WI38 (cell line): ENCODE measurements around the gene BLVRA.
"Not testable (repeated sequence)": the region's sequence is repeated elsewhere in the genome, so short reads cannot be mapped to it uniquely, and the experiment has no call there.

ENCODE experiments used
- H3K4me3 ChIP-seq: 2 replicates; pipeline ENCODE4 v1.5.1; 2011; ENCODE audit warnings: low read depth, mild to moderate bottlenecking, control low read depth, low read length
- TF ChIP-seq, protein P1 (sequence below): IDR thresholded peaks from 2 replicates; pipeline ENCODE4 v1.5.1; 2012; ENCODE audit warnings: low read depth, mild to moderate bottlenecking, control low read depth, low read length

BLVRA gene

DNA sequence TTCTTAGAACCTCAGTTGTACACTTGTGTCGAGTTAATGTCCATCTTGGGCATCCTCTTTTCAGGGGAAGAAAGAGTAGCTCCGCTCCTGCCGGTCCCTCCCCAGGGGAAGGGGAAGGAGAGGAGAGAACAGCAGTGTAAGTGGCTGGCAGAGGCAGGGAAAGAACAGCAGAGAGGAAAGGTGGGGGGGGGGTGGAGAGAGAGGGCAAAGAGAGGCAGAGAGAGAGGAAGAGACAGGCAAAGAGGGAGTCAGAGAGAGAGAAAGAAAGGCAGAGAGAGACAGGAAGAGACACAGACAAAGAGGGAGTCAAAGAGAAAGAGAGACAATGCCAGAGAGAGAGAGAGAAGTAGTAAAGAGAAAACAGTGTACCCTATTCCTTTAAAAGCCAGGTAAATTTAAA, 56.9 kb downstream of the BLVRA start:
- H3K4me3 ChIP-seq: no peak overlapping the region
- TF ChIP-seq, protein P1, sequence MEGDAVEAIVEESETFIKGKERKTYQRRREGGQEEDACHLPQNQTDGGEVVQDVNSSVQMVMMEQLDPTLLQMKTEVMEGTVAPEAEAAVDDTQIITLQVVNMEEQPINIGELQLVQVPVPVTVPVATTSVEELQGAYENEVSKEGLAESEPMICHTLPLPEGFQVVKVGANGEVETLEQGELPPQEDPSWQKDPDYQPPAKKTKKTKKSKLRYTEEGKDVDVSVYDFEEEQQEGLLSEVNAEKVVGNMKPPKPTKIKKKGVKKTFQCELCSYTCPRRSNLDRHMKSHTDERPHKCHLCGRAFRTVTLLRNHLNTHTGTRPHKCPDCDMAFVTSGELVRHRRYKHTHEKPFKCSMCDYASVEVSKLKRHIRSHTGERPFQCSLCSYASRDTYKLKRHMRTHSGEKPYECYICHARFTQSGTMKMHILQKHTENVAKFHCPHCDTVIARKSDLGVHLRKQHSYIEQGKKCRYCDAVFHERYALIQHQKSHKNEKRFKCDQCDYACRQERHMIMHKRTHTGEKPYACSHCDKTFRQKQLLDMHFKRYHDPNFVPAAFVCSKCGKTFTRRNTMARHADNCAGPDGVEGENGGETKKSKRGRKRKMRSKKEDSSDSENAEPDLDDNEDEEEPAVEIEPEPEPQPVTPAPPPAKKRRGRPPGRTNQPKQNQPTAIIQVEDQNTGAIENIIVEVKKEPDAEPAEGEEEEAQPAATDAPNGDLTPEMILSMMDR: no peak

DNA sequence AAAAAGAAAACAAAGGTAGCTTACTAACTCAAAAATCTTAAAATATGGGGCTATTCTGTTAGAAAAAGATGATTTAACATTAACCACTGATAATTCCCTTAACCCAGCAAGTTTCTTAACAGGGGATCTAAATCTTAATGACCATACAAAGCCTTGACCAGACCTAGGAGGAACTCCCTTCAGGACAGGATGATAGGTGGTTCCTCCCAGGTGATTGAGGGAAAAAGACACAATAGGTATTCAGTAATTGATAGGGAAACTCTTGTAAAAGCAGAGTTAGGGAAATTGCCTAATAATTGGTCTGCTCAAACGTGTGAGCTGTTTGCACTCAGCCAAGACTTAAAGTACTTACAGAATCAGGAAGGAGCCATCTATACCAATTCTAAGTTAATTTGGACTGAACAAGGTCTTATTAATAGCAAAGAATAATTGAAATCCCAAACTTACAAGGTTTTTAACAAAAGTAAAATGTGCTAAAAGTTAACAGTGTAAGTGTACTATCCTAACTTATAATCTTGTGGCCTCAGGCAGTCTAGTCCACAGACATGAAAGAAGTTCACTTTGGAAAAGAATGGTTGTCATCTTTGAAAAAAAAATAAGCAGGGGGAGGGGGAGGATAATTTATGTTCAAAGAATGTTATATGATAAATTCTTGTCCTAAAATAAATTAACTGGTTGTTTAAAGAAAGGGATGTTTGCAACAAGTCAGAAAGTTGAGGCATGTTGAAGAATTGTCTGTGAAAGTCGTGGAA, 57.7 kb downstream of the BLVRA start:
- not testable (repeated sequence) for H3K4me3 ChIP-seq

DNA sequence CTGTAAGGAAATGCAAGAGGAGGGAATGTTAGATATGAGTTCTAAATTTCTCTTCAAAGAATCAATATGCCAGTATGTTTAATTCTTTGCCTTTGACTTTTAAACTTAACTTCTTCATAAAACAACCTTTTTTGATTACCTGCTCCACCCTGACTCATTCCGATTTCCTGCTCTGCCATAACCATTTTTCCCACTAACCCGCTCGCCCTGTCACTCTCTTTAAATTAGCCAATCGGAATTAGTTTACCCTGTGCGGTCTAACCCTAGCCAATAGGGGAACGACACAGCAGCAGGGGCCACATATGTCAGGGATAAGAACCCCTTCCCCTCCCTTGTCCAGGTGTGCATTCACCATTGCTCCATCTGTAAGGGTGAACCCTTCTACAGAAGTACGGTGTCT, 64.9 kb downstream of the BLVRA start:
- H3K4me3 ChIP-seq: not testable (repeated sequence)

DNA sequence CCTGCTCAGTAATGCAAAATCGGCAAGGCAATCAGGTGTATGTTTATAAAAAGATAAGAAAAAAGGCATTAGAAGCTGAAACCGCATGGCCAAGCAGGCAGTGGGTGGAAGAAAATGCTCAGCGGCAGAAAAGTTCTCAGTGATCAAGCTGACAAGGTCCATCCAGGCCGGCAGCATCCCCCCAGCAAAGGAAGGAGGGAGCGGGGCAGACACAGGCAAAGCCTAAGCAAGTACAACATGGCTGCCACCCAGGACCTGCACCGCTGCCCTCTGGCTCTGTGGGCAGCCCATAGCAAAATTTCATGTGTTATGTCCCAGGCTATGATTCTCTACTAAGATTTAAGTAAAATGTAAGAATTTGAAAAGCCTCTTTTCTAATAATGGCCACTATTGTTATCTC, 65.5 kb downstream of the BLVRA start:
- no peak overlapping the region for H3K4me3 ChIP-seq
- TF ChIP-seq, protein P1: no peak

DNA sequence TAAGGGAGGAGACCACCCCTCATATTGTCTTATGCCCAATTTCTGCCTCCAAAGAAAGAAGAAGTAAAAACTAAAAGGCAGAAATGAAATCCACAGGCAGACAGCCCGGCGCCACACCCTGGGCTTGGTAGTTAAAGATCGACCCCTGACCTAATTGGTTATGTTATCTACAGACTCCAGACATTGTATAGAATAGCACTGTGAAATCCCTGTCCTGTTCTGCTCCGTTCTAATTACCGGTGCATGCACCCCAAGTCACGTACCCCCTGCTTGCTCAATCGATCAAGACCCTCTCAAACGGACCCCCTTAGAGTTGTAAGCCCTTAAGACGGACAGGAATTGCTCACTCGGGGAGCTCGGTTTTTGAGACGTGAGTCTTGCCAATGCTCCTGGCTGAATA, 66.0 kb downstream of the BLVRA start:
- not testable (repeated sequence) for H3K4me3 ChIP-seq

DNA sequence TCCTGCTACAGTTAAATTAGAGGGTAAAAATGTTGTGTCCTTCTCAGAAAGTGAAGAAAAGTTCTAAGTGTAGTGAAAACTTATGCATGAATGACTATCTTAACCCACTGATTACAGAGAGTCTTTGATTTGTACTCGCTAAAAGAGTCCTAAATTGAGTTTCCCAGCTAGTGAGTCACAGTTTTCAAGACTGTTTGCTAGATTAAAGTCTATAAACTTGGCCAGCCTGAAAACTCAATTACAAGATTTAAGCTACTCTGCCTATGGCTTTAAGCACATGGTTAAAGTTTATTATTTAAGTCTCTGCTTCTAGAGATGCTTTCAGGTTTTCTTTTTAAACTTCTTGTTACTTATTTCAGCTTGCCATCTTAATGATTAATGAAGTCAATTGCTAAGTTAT, 66.5 kb downstream of the BLVRA start:
- TF ChIP-seq, protein P1: no peak
- no peak overlapping the region for H3K4me3 ChIP-seq

DNA sequence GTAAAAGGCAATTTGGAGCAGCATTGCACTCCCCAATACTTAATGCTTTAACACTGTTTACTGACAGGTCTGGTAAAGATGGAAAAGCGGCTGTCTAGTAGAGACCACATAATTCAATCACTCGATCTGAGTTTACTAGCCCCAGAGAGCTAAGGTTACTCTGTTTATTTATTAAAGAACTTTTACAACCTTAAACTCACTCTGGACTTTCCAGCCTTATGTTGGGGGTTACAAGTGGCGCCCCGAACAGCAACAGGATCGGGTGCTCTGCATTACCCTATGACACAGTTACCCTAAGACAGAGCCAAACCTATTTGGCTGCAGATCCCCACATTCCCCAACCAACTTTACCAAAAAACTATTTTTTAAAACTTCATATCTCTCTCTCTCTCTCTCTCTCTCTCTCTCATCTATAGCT, 66.9 kb downstream of the BLVRA start:
- H3K4me3 ChIP-seq: no peak overlapping the region
- TF ChIP-seq, protein P1: no peak

DNA sequence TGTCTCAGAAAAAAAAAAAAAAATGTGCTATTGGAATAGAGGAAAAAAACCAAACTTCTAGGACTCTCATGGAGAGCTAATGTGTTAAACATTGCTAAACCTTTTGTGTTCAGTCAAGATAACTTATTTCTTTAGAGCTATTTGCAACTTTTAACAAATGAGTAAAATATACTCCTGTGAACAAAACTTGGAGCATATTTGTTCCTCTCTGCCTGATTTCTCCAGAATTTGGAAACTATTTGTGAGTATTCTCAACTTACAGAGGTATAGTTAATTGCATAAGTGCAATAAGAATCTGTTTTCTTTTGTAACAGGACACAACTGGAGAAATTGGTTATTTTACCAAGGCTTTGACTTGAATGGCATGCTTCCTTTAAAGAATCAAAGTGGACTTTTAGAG, 72.4 kb downstream of the BLVRA start:
- not testable (repeated sequence) for H3K4me3 ChIP-seq

DNA sequence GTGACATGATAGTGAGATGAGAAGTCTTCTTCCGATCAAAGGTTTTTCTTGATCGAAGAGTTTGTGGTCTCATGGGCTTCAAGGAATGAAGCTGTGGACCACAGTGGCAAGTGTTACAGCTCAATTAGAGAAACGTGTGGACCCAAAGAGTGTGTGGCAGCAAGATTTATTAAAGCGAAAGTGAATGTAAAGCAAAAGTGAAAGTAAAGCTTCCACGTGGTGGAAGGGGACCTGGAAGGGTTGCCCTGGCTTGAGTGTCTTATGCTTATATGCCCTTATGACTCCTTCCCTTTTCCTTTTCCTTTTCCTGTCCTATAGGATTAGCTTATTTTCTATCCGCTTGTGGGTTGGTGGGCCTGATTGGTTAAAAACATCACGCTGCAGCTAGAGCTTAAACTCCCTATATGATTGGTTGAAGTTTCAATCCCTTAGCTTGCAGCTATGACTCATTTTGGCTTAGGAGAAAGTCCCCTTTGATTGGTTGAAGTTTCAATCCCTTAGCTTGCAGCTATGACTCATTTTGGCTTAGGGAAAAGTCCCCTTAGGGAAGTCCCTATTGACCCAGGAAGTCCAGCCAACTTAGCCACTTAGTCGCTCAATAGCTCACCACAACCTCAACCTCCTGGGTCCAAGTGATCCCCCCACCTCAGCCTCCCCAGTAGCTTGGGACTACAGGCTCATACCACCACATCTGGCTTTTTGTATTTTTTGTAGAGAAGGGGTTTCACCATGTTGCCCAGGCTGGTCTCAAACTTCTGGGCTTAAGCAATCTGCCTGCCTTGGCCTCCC, 76.2 kb downstream of the BLVRA start:
- TF ChIP-seq, protein P1: no peak
- H3K4me3 ChIP-seq: no peak overlapping the region
